A549 treated with CORT108297 at 1 μM for 4 hours (cell line): ENCODE data around the gene NNT. TPM values are rescaled to one million over a fixed set of nuclear protein-coding genes. Genes with fewer than 3 reads are reported as not detected.

Source experiments
- total RNA-seq: library from RNA; stranded (reverse); fragments of 200-300 nt; extraction: Qiagen RNA extraction; gene quantifications from 5 replicates; pipeline ENCODE4 v1.2.3, GENCODE V29; 2022

NNT gene
- total RNA-seq: 9.8 to 15.9 TPM (median 11.1 TPM) in 5 replicates

GRCh38 chr5:43602461-43603343 is at the start of gene NNT:
TSS of gene NNT (plus strand) at chr5:43603180. CDS start at chr5:43609196, 6,016 bp downstream.

GRCh38 chr5:43556857-43557542 is 46.0 kb upstream of the NNT start, which contains the start of gene PAIP1:
TSS of gene PAIP1 (minus strand) at chr5:43557077. CDS start at chr5:43556846, 231 bp downstream.

Other genes starting within 250 kb of the NNT start
- gene CCL28, start 190.8 kb upstream of the NNT start, total RNA-seq: 0.08 to 0.23 TPM (median 0.15 TPM) in 5 replicates
- 18.3 to 23.5 TPM (median 21.5 TPM) in 5 replicates for gene TMEM267, start 119.3 kb upstream of the NNT start, total RNA-seq
- gene C5orf34, start 88.0 kb upstream of the NNT start, total RNA-seq: 3.0 to 6.2 TPM (median 5.1 TPM) in 5 replicates
- gene PAIP1, start 46.1 kb upstream of the NNT start, total RNA-seq: 103 to 114 TPM (median 108 TPM) in 5 replicates